Keratinocyte (primary cell): Measurements from ENCODE around the gene CEP131.

Source experiments
- EZH2 ChIP-seq: IDR thresholded peaks from one replicate; pipeline ENCODE4 v1.6.1; 2012; ENCODE audit warnings: inconsistent platforms, mild to moderate bottlenecking, low read length, moderate library complexity
- TF ChIP-seq, protein P1 (sequence below), 3 experiments: IDR thresholded peaks in 1 of 3; conservative IDR thresholded peaks in 1 of 3; optimal IDR thresholded peaks in 1 of 3; 2 replicates in 2 of 3; 3 replicates in 1 of 3; pipeline versions ENCODE3 to v1.5.1; 2011; ENCODE audit warnings: low read length in 3 of 3, mild to moderate bottlenecking in 3 of 3, moderate library complexity in 2 of 3, control low read depth in 1 of 3, inconsistent platforms in 1 of 3; ENCODE audit not compliant: insufficient read depth in 2 of 3; ENCODE audit errors: extremely low read depth in 1 of 3

GRCh38 chr17:81257533-81257932 is 34.8 kb upstream of the CEP131 start:
- no peak for TF ChIP-seq EZH2
- TF ChIP-seq, protein P1, sequence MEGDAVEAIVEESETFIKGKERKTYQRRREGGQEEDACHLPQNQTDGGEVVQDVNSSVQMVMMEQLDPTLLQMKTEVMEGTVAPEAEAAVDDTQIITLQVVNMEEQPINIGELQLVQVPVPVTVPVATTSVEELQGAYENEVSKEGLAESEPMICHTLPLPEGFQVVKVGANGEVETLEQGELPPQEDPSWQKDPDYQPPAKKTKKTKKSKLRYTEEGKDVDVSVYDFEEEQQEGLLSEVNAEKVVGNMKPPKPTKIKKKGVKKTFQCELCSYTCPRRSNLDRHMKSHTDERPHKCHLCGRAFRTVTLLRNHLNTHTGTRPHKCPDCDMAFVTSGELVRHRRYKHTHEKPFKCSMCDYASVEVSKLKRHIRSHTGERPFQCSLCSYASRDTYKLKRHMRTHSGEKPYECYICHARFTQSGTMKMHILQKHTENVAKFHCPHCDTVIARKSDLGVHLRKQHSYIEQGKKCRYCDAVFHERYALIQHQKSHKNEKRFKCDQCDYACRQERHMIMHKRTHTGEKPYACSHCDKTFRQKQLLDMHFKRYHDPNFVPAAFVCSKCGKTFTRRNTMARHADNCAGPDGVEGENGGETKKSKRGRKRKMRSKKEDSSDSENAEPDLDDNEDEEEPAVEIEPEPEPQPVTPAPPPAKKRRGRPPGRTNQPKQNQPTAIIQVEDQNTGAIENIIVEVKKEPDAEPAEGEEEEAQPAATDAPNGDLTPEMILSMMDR (optimal IDR thresholded peaks at IDR 0.05 in 1 of 3, IDR thresholded peaks at IDR 0.05 in 1 of 3, conservative IDR thresholded peaks at IDR 0.05 in 1 of 3; ENCODE audit: extremely low read depth in 1 of 3, insufficient read depth in 2 of 3, low read length in 3 of 3), result no peak
